ENCODE data around the gene PALB2. TPM values are rescaled to one million over a fixed set of nuclear protein-coding genes. Genes with fewer than 3 reads are reported as not detected.

Gene PALB2
- polyA plus RNA-seq, 3 donors = 2.3 to 3.3 (median 2.5) TPM

- Histone ChIP-seq H3K79me2 (ENCODE audit: insufficient read depth, low read length) (peaks cover 67% of the 10 kb centered on the region), H2AFZ (ENCODE audit: insufficient read depth, low read depth, low read length, poor library complexity, severe bottlenecking) (no peak overlapping the region), H3K4me2 (replicated peaks; ENCODE audit: extremely low read depth, low read length, poor library complexity, severe bottlenecking) (no peak overlapping the region), H3K27ac (ENCODE audit: low read depth in 1 of 2, low read length in 2 of 2) (no peak overlapping the region), H3K36me3 (replicated peaks in 1 of 2; ENCODE audit: control insufficient read depth in 1 of 2, insufficient read depth in 2 of 2, low read length in 2 of 2) (peaks cover 34 to 44% of the 10 kb centered on the region in 2 donors), H3K27me3 (ENCODE audit: control insufficient read depth in 2 of 2, insufficient read depth in 2 of 2, low read length in 2 of 2) (no peaks in the 10 kb centered on the region), H4K20me1 (ENCODE audit: insufficient read depth, low read length) (peaks cover 47% of the 10 kb centered on the region), H3K4me3 (replicated peaks in 1 of 3; ENCODE audit: low read depth in 2 of 3, low read length in 3 of 3) (no peak overlapping the region), H3K9me3 (replicated peaks in 1 of 2; ENCODE audit: control insufficient read depth in 1 of 2, insufficient read depth in 1 of 2, low read length in 2 of 2) (no peaks in the 10 kb centered on the region), H3K9ac (ENCODE audit: insufficient read depth, low read length, poor library complexity, severe bottlenecking) (no peak overlapping the region), H3K4me1 (ENCODE audit: control insufficient read depth in 1 of 2, insufficient read depth in 2 of 2, low read length in 2 of 2) (peaks cover 16% of the 10 kb centered on the region in 2 donors)
- intact Hi-C loops (cut with micrococcal nuclease) = no loop called here
- Mint-ChIP-seq H3K9me3 (no peaks in the 10 kb centered on the region), H3K4me3 (no peak overlapping the region), H3K27me3 (ENCODE audit: low read depth in 3 of 3) (no peaks in the 10 kb centered on the region), H3K4me1 (peaks cover 15% of the 10 kb centered on the region), H3K36me3 (peaks cover 29 to 40% of the 10 kb centered on the region in 2 donors), H3K27ac (peak overlapping the region in 1 of 7 donors; percentile 50)
- TF ChIP-seq CTCF (IDR thresholded peaks at IDR 0.05) = no peak
- DNase-seq = no peak
- 94% methylated on average over 5 of the region's 12 CpGs for WGBS (ENCODE audit: insufficient coverage)
Observed at GRCh38 chr16:23594186-23594585, 46.9 kb downstream of the PALB2 start.

- no peak for DNase-seq
- WGBS (ENCODE audit: insufficient coverage) = 100% methylated on average over 1 of the region's 3 CpGs
- H3K27me3 Mint-ChIP-seq (ENCODE audit: low read depth in 3 of 3) = no peaks in the 10 kb centered on the region
- intact Hi-C loops (cut with micrococcal nuclease) = no loop called here
- no peak for TF ChIP-seq CTCF (IDR thresholded peaks at IDR 0.05)
- peaks cover 60 to 80% of the 10 kb centered on the region in 2 donors for H3K36me3 Mint-ChIP-seq
- H3K27me3 ChIP-seq (ENCODE audit: control insufficient read depth in 2 of 2, insufficient read depth in 2 of 2, low read length in 2 of 2) = no peaks in the 10 kb centered on the region
- no peak overlapping the region for H3K4me3 Mint-ChIP-seq
- H3K4me1 ChIP-seq (ENCODE audit: control insufficient read depth in 1 of 2, insufficient read depth in 2 of 2, low read length in 2 of 2) = peaks cover 3 to 7% of the 10 kb centered on the region in 2 donors
- H3K9me3 Mint-ChIP-seq = no peaks in the 10 kb centered on the region
- H3K27ac ChIP-seq (ENCODE audit: low read depth in 1 of 2, low read length in 2 of 2) = no peak overlapping the region
- H4K20me1 ChIP-seq (ENCODE audit: insufficient read depth, low read length) = peaks cover 61% of the 10 kb centered on the region
- H3K4me3 ChIP-seq (replicated peaks in 1 of 3; ENCODE audit: low read depth in 2 of 3, low read length in 3 of 3) = no peak overlapping the region
- H3K9ac ChIP-seq (ENCODE audit: insufficient read depth, low read length, poor library complexity, severe bottlenecking) = no peak overlapping the region
- no peak overlapping the region for H3K4me2 ChIP-seq (replicated peaks; ENCODE audit: extremely low read depth, low read length, poor library complexity, severe bottlenecking)
- H3K4me1 Mint-ChIP-seq = peaks cover 6% of the 10 kb centered on the region
- H3K79me2 ChIP-seq (ENCODE audit: insufficient read depth, low read length) = peaks cover 77% of the 10 kb centered on the region
- H2AFZ ChIP-seq (ENCODE audit: insufficient read depth, low read depth, low read length, poor library complexity, severe bottlenecking) = no peak overlapping the region
- no peak overlapping the region for H3K27ac Mint-ChIP-seq
- H3K36me3 ChIP-seq (replicated peaks in 1 of 2; ENCODE audit: control insufficient read depth in 1 of 2, insufficient read depth in 2 of 2, low read length in 2 of 2) = peaks cover 57 to 84% of the 10 kb centered on the region in 2 donors
- no peaks in the 10 kb centered on the region for H3K9me3 ChIP-seq (replicated peaks in 1 of 2; ENCODE audit: control insufficient read depth in 1 of 2, insufficient read depth in 1 of 2, low read length in 2 of 2)
Observed at GRCh38 chr16:23590181-23590580, 50.9 kb downstream of the PALB2 start.

Data from CD14-positive monocyte (primary cell).